ENCODE data around the gene PLA2G7. TPM values are rescaled to one million over a fixed set of nuclear protein-coding genes. Genes with fewer than 3 reads are reported as not detected.

The PLA2G7 gene
- total RNA-seq, 1 experiment from 2014 or later, result not detected

GRCh38 chr6:46736906-46737305, 1.7 kb upstream of the PLA2G7 start:
- DNase-seq (ENCODE audit: low spot score), result no peak
- no peak overlapping the region for H3K4me3 ChIP-seq (ENCODE audit: low read depth, low read length, poor library complexity, severe bottlenecking)
- POLR2A ChIA-PET (ENCODE audit: low non-redundant PET), result no interaction called here
- intact Hi-C loops (cut with micrococcal nuclease; ENCODE audit: unreplicated experiment), result no loop called here
- no peak for TF ChIP-seq CTCF (conservative IDR thresholded peaks at IDR 0.05; ENCODE audit: low read depth, low read length)
- TF ChIP-seq EZH2 (IDR thresholded peaks at IDR 0.05; ENCODE audit: borderline replicate concordance, low read depth, low read length, poor library complexity, severe bottlenecking), result no peak
- BruUV-seq (replicated peaks), result no TSS peak
- no peak overlapping the region for H3K27ac ChIP-seq (ENCODE audit: low read depth, low read length, poor library complexity, severe bottlenecking)
- peaks cover 74% of the 10 kb centered on the region for H3K27me3 ChIP-seq (replicated peaks; ENCODE audit: insufficient read depth, low read depth, low read length, poor library complexity)
- CTCF ChIA-PET, result no interaction called here
- no peaks in the 10 kb centered on the region for H3K9me3 ChIP-seq (ENCODE audit: low read depth, low read length, poor library complexity, severe bottlenecking)
- no peaks in the 10 kb centered on the region for H3K36me3 ChIP-seq (ENCODE audit: insufficient read depth, low read length, poor library complexity, severe bottlenecking)
- H3K4me1 ChIP-seq (ENCODE audit: insufficient read depth, low read length, poor library complexity, severe bottlenecking), result no peaks in the 10 kb centered on the region

GRCh38 chr6:46735720-46736031, 501 bp upstream of the PLA2G7 start:
- Histone ChIP-seq H3K9me3 (ENCODE audit: low read depth, low read length, poor library complexity, severe bottlenecking) (no peaks in the 10 kb centered on the region), H3K4me1 (ENCODE audit: insufficient read depth, low read length, poor library complexity, severe bottlenecking) (no peaks in the 10 kb centered on the region), H3K4me3 (ENCODE audit: low read depth, low read length, poor library complexity, severe bottlenecking) (no peak overlapping the region), H3K36me3 (ENCODE audit: insufficient read depth, low read length, poor library complexity, severe bottlenecking) (no peaks in the 10 kb centered on the region), H3K27ac (ENCODE audit: low read depth, low read length, poor library complexity, severe bottlenecking) (no peak overlapping the region), H3K27me3 (replicated peaks; ENCODE audit: insufficient read depth, low read depth, low read length, poor library complexity) (peaks cover 78% of the 10 kb centered on the region)
- no peak for TF ChIP-seq CTCF (conservative IDR thresholded peaks at IDR 0.05; ENCODE audit: low read depth, low read length)
- TF ChIP-seq EZH2 (IDR thresholded peaks at IDR 0.05; ENCODE audit: borderline replicate concordance, low read depth, low read length, poor library complexity, severe bottlenecking), result peak; percentile 3
- intact Hi-C loops (cut with micrococcal nuclease; ENCODE audit: unreplicated experiment), result no loop called here
- ChIA-PET CTCF (no interaction called here), POLR2A (ENCODE audit: low non-redundant PET) (no interaction called here)
- DNase-seq (ENCODE audit: low spot score), result no peak
- no TSS peak for BruUV-seq (replicated peaks)

DNA sequence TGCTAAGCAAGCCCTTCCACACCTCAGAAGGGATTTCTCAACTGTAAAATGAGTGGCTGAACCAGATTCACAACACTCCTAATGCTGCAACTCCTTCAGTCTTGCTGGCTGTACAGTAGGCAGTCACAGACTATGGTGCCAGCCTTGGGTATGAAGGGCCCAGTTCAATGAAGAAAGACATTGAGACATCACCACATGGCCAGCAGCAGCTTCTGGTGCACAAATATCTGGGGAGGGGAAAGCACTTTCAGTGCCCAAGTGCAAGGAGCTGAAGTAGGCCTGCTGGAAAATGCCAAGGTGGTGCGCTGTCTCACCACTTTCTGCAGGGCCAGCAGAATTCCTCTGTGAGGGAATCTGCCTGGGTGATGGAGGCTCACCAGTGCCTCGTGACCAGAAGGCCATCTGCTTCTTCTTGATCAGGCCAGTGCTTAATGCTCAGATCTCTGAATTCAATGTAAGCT, 1.8 kb downstream of the PLA2G7 start:
- H3K4me3 ChIP-seq (ENCODE audit: low read depth, low read length, poor library complexity, severe bottlenecking), result no peak overlapping the region
- no peaks in the 10 kb centered on the region for H3K9me3 ChIP-seq (ENCODE audit: low read depth, low read length, poor library complexity, severe bottlenecking)
- no peaks in the 10 kb centered on the region for H3K4me1 ChIP-seq (ENCODE audit: insufficient read depth, low read length, poor library complexity, severe bottlenecking)
- no peak overlapping the region for H3K27ac ChIP-seq (ENCODE audit: low read depth, low read length, poor library complexity, severe bottlenecking)
- intact Hi-C loops (cut with micrococcal nuclease; ENCODE audit: unreplicated experiment), result no loop called here
- ChIA-PET CTCF (no interaction called here), POLR2A (ENCODE audit: low non-redundant PET) (no interaction called here)
- no peaks in the 10 kb centered on the region for H3K36me3 ChIP-seq (ENCODE audit: insufficient read depth, low read length, poor library complexity, severe bottlenecking)
- peaks cover 70% of the 10 kb centered on the region for H3K27me3 ChIP-seq (replicated peaks; ENCODE audit: insufficient read depth, low read depth, low read length, poor library complexity)
- no peak for DNase-seq (ENCODE audit: low spot score)
- TF ChIP-seq EZH2 (IDR thresholded peaks at IDR 0.05; ENCODE audit: borderline replicate concordance, low read depth, low read length, poor library complexity, severe bottlenecking) (no peak), CTCF (conservative IDR thresholded peaks at IDR 0.05; ENCODE audit: low read depth, low read length) (no peak)
- BruUV-seq (replicated peaks), result no TSS peak

Data from A673 (cell line).